Endothelial cell of umbilical vein (primary cell): Measurements from ENCODE around the gene IL1R2. TPM values are rescaled to one million over a fixed set of nuclear protein-coding genes. Genes with fewer than 3 reads are reported as not detected.

ENCODE experiments used
- BruUV-seq: library from RNA; stranded (reverse); fragments of 400-500 nt; replicated peaks from 2 replicates; lab custom pipeline; 2021; lab: Mats Ljungman, UMichigan
- CTCF ChIA-PET: fragments of 300-600, 350-600 bp; sonication (Branson Sonifier 250); formaldehyde crosslinking; loops from one replicate; lab custom pipeline; 2021; ENCODE audit warnings: antibody characterized with exemption, inconsistent platforms; lab: Charles Lee
- POLR2A ChIA-PET: fragments of 300-600, 350-600 bp; sonication (Branson Sonifier 250); formaldehyde crosslinking; loops from one replicate; lab custom pipeline; 2021; ENCODE audit warnings: antibody characterized with exemption, inconsistent platforms; lab: Charles Lee
- DNase-seq: peaks from one replicate; pipeline ENCODE4 v3.0.0-alpha.2; 2011; ENCODE audit warnings: low read depth, low spot score
- FAIRE-seq: peaks from 2 replicates; lab custom pipeline; 2011; peaks lifted over from hg19 to GRCh38; lab: Jason Lieb, UNC
- H2AFZ ChIP-seq: 2 replicates; pipeline ENCODE4 v1.6.0; 2012; ENCODE audit warnings: low read depth, low read length, control low read depth, inconsistent platforms
- H3K27ac ChIP-seq: 2 replicates; pipeline ENCODE4 v1.5.1; 2011; ENCODE audit warnings: low read depth, mild to moderate bottlenecking, control low read depth, low read length, moderate library complexity; ENCODE audit not compliant: insufficient read depth
- H3K27me3 ChIP-seq, 2 experiments: 2 replicates each; pipeline versions ENCODE4 v1.6.0 to v1.6.1; 2011; ENCODE audit warnings: low read length in 2 of 2, mixed read lengths in 1 of 2; ENCODE audit not compliant: control insufficient read depth in 2 of 2, insufficient read depth in 2 of 2
- H3K36me3 ChIP-seq, 2 experiments: 2 replicates in 1 of 2; 3 replicates in 1 of 2; pipeline ENCODE4 v1.5.1; 2011; ENCODE audit warnings: low read length in 2 of 2, mild to moderate bottlenecking in 1 of 2, moderate library complexity in 1 of 2; ENCODE audit not compliant: control insufficient read depth in 2 of 2, insufficient read depth in 2 of 2; ENCODE audit errors: extremely low read depth in 1 of 2
- H3K4me1 ChIP-seq: 3 replicates; pipeline ENCODE4 v1.5.1; 2011; ENCODE audit warnings: mild to moderate bottlenecking, low read length; ENCODE audit not compliant: control insufficient read depth, insufficient read depth; ENCODE audit errors: extremely low read depth
- H3K4me2 ChIP-seq: 2 replicates; pipeline ENCODE4 v1.6.1; 2011; ENCODE audit warnings: low read length, control low read depth, mixed read lengths; ENCODE audit not compliant: insufficient read depth
- H3K4me3 ChIP-seq, 3 experiments: fragments of 200-600 bp in 1 of 3; sonication (generic), shearing (Covaris generic) in 1 of 3; replicated peaks in 1 of 3; 2 replicates each; pipeline ENCODE4 v1.5.1; 2011 to 2016; ENCODE audit warnings: control low read depth in 3 of 3, low read length in 3 of 3, mild to moderate bottlenecking in 2 of 3, inconsistent platforms in 1 of 3, low read depth in 1 of 3, moderate library complexity in 1 of 3; ENCODE audit not compliant: insufficient read depth in 1 of 3
- H3K79me2 ChIP-seq: 2 replicates; pipeline ENCODE4 v1.6.0; 2012; ENCODE audit warnings: low read length, inconsistent platforms; ENCODE audit not compliant: control insufficient read depth, insufficient read depth
- H3K9ac ChIP-seq: replicated peaks from 2 replicates; pipeline ENCODE3; 2011; ENCODE audit warnings: low read length, control low read depth; ENCODE audit not compliant: insufficient read depth; ENCODE audit errors: extremely low read depth
- H3K9me1 ChIP-seq: replicated peaks from 3 replicates; pipeline ENCODE4 v1.6.0; 2011; ENCODE audit warnings: mild to moderate bottlenecking, low read length; ENCODE audit not compliant: control insufficient read depth, insufficient read depth; ENCODE audit errors: extremely low read depth
- H3K9me3 ChIP-seq: replicated peaks from 2 replicates; pipeline ENCODE4 v1.5.1; 2012; ENCODE audit warnings: low read length, inconsistent platforms; ENCODE audit not compliant: control insufficient read depth, insufficient read depth
- H4K20me1 ChIP-seq: replicated peaks from 2 replicates; pipeline ENCODE3; 2011; ENCODE audit warnings: mild to moderate bottlenecking, low read length; ENCODE audit not compliant: control insufficient read depth, insufficient read depth; ENCODE audit errors: extremely low read depth
- EZH2 ChIP-seq: IDR thresholded peaks from 2 replicates; pipeline ENCODE4 v1.6.1; 2012; ENCODE audit warnings: borderline replicate concordance, low read depth, mild to moderate bottlenecking, moderate library complexity, low read length, inconsistent platforms; ENCODE audit not compliant: severe bottlenecking
- FOS ChIP-seq: IDR thresholded peaks from 2 replicates; pipeline ENCODE4 v1.6.1; 2011; ENCODE audit warnings: mild to moderate bottlenecking, low read length, moderate library complexity, borderline replicate concordance; ENCODE audit not compliant: insufficient read depth
- GATA2 ChIP-seq: IDR thresholded peaks from 2 replicates; pipeline ENCODE4 v1.7.0; 2011; ENCODE audit warnings: low read depth, mild to moderate bottlenecking, moderate library complexity, mixed read lengths, low read length; ENCODE audit not compliant: insufficient read length, insufficient read depth
- JUN ChIP-seq: IDR thresholded peaks from 2 replicates; pipeline ENCODE4 v1.6.1; 2011; ENCODE audit warnings: borderline replicate concordance, low read depth; ENCODE audit not compliant: insufficient read length, insufficient read depth
- MYC ChIP-seq: IDR thresholded peaks from one replicate; pipeline ENCODE4 v1.6.1; 2011; ENCODE audit warnings: mild to moderate bottlenecking, low read depth, low read length
- POLR2A ChIP-seq: IDR thresholded peaks from 2 replicates; pipeline ENCODE4 v1.6.1; 2012; ENCODE audit warnings: low read depth, mild to moderate bottlenecking, control low read depth, low read length
- POLR2AphosphoS5 ChIP-seq: IDR thresholded peaks from 2 replicates; pipeline ENCODE4 v1.6.1; 2012; ENCODE audit warnings: low read depth, mild to moderate bottlenecking, control low read depth, low read length, moderate library complexity; ENCODE audit not compliant: insufficient read depth
- dilution Hi-C: fragments of 300-500 bp; cut with MboI; formaldehyde crosslinking; loops from one replicate; pipeline ENCODE4 v1.15.0; 2019; ENCODE audit warnings: low sequenced_read_pairs; ENCODE audit not compliant: extremely low pct_ligation_motif_present
- intact Hi-C: fragments of 100-400 bp; cut with micrococcal nuclease; formaldehyde crosslinking; loops from one replicate; pipeline ENCODE4 v1.10.0; 2022
- polyA plus RNA-seq, 4 experiments: library from polyadenylated mRNA; depleted of rRNA in 3 of 4; stranded (reverse) in 3 of 4; unstranded in 1 of 4; fragments of >200 nt; gene quantifications; 2 replicates each; pipeline versions ENCODE4 v1.2.1 to v1.2.3, GENCODE V29; 2011 to 2012; ENCODE audit warnings: missing spikeins in 1 of 4
- total RNA-seq: library from RNA; stranded (reverse); gene quantifications from 2 replicates; pipeline ENCODE4 v1.2.3, GENCODE V29; 2021
- TF ChIP-seq, protein P1 (sequence below): IDR thresholded peaks from 2 replicates; pipeline ENCODE4 v1.6.1; 2011; ENCODE audit not compliant: insufficient read depth, insufficient read length
- TF ChIP-seq, protein P2 (sequence below), 2 donors: IDR thresholded peaks; 1 replicate in 1 of 2; 2 replicates in 1 of 2; pipeline ENCODE4 v1.5.1; 2011; ENCODE audit warnings: low read length in 2 of 2, mild to moderate bottlenecking in 2 of 2, moderate library complexity in 2 of 2, control low read depth in 1 of 2, inconsistent platforms in 1 of 2, low read depth in 1 of 2; ENCODE audit not compliant: insufficient read depth in 1 of 2; ENCODE audit errors: extremely low read depth in 1 of 2

IL1R2 gene
- total and polyA plus RNA-seq, 2 donors (not counting 3 experiments of a cell fraction or from before 2014, with no cell fraction given), result not detected

DNA sequence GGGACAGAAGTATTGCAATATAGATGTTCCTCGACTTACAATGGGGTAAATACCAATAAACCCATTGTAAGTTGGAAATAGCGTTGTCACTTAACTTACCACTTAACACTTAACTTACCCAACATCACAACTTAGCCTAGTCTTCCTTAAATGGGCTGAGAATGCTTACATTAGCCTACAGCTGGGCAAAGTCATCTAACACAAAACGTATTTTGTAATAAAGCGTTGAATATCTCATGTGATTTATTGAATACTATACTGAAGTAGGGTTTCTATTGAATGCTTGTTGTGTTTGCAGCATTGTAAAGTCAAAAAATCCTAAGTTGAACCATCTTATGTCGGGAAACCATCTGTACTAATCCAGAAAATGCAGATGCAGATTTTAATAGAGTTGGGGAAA, 23.6 kb downstream of the IL1R2 start:
- Histone ChIP-seq H3K27me3 (no peaks in the 10 kb centered on the region), H3K36me3 (no peaks in the 10 kb centered on the region), H3K9me3 (no peaks in the 10 kb centered on the region), H2AFZ (no peak overlapping the region), H3K27ac (no peak overlapping the region), H3K4me3 (no peak overlapping the region), H3K9me1 (no peaks in the 10 kb centered on the region), H3K4me2 (no peak overlapping the region), H4K20me1 (no peaks in the 10 kb centered on the region), H3K4me1 (peaks cover 11% of the 10 kb centered on the region), H3K79me2 (no peaks in the 10 kb centered on the region), H3K9ac (no peak overlapping the region)
- POLR2A ChIA-PET, result no interaction called here
- CTCF ChIA-PET, result interaction anchor here (0.8 to 3.6 kb wide), 4 partner anchors 9 to 437 kb away, joined by 3 to 26 read pairs (median 9); no protein-coding TSS in a partner anchor
- FAIRE-seq, result no peak
- dilution Hi-C loops (no loop called here), intact Hi-C loops (no loop called here)
- DNase-seq, result no peak
- no peak for TF ChIP-seq POLR2A
- TF ChIP-seq, protein P1, sequence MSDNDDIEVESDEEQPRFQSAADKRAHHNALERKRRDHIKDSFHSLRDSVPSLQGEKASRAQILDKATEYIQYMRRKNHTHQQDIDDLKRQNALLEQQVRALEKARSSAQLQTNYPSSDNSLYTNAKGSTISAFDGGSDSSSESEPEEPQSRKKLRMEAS, result no peak
- no peak for TF ChIP-seq MYC
- no peak for TF ChIP-seq GATA2
- no peak for TF ChIP-seq EZH2
- no peak for TF ChIP-seq FOS
- TF ChIP-seq JUN, result no peak
- TF ChIP-seq, protein P2, sequence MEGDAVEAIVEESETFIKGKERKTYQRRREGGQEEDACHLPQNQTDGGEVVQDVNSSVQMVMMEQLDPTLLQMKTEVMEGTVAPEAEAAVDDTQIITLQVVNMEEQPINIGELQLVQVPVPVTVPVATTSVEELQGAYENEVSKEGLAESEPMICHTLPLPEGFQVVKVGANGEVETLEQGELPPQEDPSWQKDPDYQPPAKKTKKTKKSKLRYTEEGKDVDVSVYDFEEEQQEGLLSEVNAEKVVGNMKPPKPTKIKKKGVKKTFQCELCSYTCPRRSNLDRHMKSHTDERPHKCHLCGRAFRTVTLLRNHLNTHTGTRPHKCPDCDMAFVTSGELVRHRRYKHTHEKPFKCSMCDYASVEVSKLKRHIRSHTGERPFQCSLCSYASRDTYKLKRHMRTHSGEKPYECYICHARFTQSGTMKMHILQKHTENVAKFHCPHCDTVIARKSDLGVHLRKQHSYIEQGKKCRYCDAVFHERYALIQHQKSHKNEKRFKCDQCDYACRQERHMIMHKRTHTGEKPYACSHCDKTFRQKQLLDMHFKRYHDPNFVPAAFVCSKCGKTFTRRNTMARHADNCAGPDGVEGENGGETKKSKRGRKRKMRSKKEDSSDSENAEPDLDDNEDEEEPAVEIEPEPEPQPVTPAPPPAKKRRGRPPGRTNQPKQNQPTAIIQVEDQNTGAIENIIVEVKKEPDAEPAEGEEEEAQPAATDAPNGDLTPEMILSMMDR (IDR thresholded peaks at IDR 0.05; ENCODE audit: extremely low read depth in 1 of 2, insufficient read depth in 1 of 2, low read depth in 1 of 2, low read length in 2 of 2), result no peak
- no peak for TF ChIP-seq POLR2AphosphoS5
- BruUV-seq, result no TSS peak
